GM12891 (cell line): ENCODE data around the gene ZC3H18.

ENCODE experiments used
- POLR2A ChIP-seq: IDR thresholded peaks from 2 replicates; pipeline ENCODE4 v1.6.1; 2011; ENCODE audit warnings: low read depth, low read length, control low read depth
- POLR2AphosphoS5 ChIP-seq: IDR thresholded peaks from 2 replicates; pipeline ENCODE4 v1.6.1; 2011; ENCODE audit warnings: low read depth, low read length, control low read depth
- TAF1 ChIP-seq: IDR thresholded peaks from 2 replicates; pipeline ENCODE4 v1.6.1; 2011; ENCODE audit warnings: low read depth, low read length, control low read depth

DNA sequence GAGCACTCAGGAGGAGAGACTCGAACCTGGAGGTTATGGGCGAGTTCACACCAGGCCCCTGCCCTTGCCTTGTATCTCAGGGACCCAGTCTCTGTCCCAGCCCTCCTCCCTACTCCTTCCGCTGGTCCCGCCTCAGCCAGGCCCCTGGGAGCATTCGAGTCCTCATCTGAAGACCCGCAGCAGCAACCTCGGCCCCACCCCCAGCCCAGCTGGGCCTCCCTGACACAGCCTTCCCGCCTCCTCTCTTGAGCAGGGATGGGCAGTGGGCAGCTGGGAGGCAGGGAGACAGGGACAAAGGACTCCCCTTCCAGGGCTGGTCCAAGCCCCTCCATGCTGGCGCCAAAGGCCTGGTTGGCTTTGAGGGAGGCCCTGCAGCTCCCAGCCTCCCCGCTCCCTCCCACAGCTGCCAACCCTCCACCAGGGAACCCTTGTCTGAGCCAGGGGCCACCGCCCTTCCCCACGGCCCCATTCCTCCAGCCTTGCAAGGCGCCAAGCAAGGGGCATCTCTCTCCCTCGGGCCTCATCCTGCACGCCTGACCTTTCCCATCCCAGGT is 15.4 kb upstream of the ZC3H18 start:
- TF ChIP-seq POLR2AphosphoS5 (no peak), POLR2A (no peak), TAF1 (no peak)
